IMR-90 (cell line): Measurements from ENCODE around the gene PPP1R14C. TPM values are rescaled to one million over a fixed set of nuclear protein-coding genes. Genes with fewer than 3 reads are reported as not detected.

Source experiments
- ATAC-seq: fragments of 200-7000 bp; cut with Tn5 transposase; 2 replicates; pipeline ENCODE4 v1.9.1; 2020; ENCODE audit warnings: low read depth, mild to moderate bottlenecking, moderate library complexity
- BruUV-seq: library from RNA; stranded (reverse); fragments of 400-500 nt; replicated peaks from 2 replicates; lab custom pipeline; 2021; lab: Mats Ljungman, UMichigan
- CTCF ChIA-PET: fragments of 300-600 bp; formaldehyde crosslinking; extraction: SDS; loops from one replicate; lab custom pipeline; 2021; ENCODE audit warnings: antibody characterized with exemption; lab: Yijun Ruan, JAX
- POLR2A ChIA-PET: fragments of 300-600 bp; sonication (Branson Sonifier 250); formaldehyde crosslinking; loops from one replicate; lab custom pipeline; 2022; ENCODE audit warnings: antibody characterized with exemption; ENCODE audit not compliant: unreplicated experiment; lab: Charles Lee
- DNase-seq: peaks from one replicate; pipeline ENCODE4 v3.0.0; 2013
- H2AFZ ChIP-seq: replicated peaks from 2 replicates; pipeline ENCODE3; 2013; ENCODE audit warnings: low read length, mild to moderate bottlenecking; ENCODE audit not compliant: poor library complexity
- H2AK5ac ChIP-seq: 2 replicates; pipeline ENCODE4 v1.6.1; 2013; ENCODE audit warnings: low read depth, low read length, inconsistent platforms
- H2AK9ac ChIP-seq: replicated peaks from 2 replicates; pipeline ENCODE3; 2013; ENCODE audit warnings: mild to moderate bottlenecking, low read depth, low read length, moderate library complexity; ENCODE audit not compliant: poor library complexity
- H2BK120ac ChIP-seq: 2 replicates; pipeline ENCODE4 v1.6.1; 2013; ENCODE audit warnings: low read depth, low read length, inconsistent platforms
- H2BK15ac ChIP-seq: 3 replicates; pipeline ENCODE4 v1.6.1; 2013; ENCODE audit warnings: low read depth, low read length, inconsistent platforms
- H2BK20ac ChIP-seq: 2 replicates; pipeline ENCODE4 v1.6.1; 2013; ENCODE audit warnings: low read depth, mild to moderate bottlenecking, inconsistent platforms, low read length, moderate library complexity
- H2BK5ac ChIP-seq: 2 replicates; pipeline ENCODE4 v1.6.1; 2013; ENCODE audit warnings: mild to moderate bottlenecking, low read depth, low read length, inconsistent platforms; ENCODE audit not compliant: poor library complexity, severe bottlenecking
- H3K14ac ChIP-seq: replicated peaks from 2 replicates; pipeline ENCODE4 v1.6.1; 2013; ENCODE audit warnings: low read depth, low read length, inconsistent platforms
- H3K18ac ChIP-seq: 2 replicates; pipeline ENCODE4 v1.6.1; 2013; ENCODE audit warnings: low read depth, low read length, control low read depth
- H3K23ac ChIP-seq: 2 replicates; pipeline ENCODE4 v1.6.1; 2013; ENCODE audit warnings: low read depth, low read length, inconsistent platforms
- H3K27ac ChIP-seq: 2 replicates; pipeline ENCODE4 v1.5.1; 2013; ENCODE audit warnings: mild to moderate bottlenecking, control low read depth, low read length; ENCODE audit not compliant: insufficient read depth
- H3K27me3 ChIP-seq: 2 replicates; pipeline ENCODE4 v1.6.1; 2013; ENCODE audit warnings: low read length; ENCODE audit not compliant: control insufficient read depth, insufficient read depth
- H3K36me3 ChIP-seq: 2 replicates; pipeline ENCODE4 v1.6.1; 2013; ENCODE audit warnings: low read length, mixed read lengths; ENCODE audit not compliant: control insufficient read depth, insufficient read depth
- H3K4ac ChIP-seq: 2 replicates; pipeline ENCODE4 v1.6.1; 2013; ENCODE audit warnings: low read depth, low read length, inconsistent platforms
- H3K4me1 ChIP-seq: 2 replicates; pipeline ENCODE4 v1.6.1; 2013; ENCODE audit warnings: low read length, mixed read lengths; ENCODE audit not compliant: control insufficient read depth, insufficient read depth
- H3K4me2 ChIP-seq: 2 replicates; pipeline ENCODE4 v1.6.1; 2013; ENCODE audit warnings: low read depth, mild to moderate bottlenecking, control low read depth, low read length, moderate library complexity
- H3K4me3 ChIP-seq: 2 replicates; pipeline ENCODE4 v1.5.1; 2013; ENCODE audit warnings: low read depth, mild to moderate bottlenecking, control low read depth, low read length, moderate library complexity; ENCODE audit not compliant: insufficient read depth
- H3K56ac ChIP-seq: 2 replicates; pipeline ENCODE4 v1.6.1; 2013; ENCODE audit warnings: low read length, inconsistent platforms; ENCODE audit not compliant: insufficient read depth; ENCODE audit errors: extremely low read depth
- H3K79me1 ChIP-seq, 2 experiments: 2 replicates each; pipeline ENCODE4 v1.6.1; 2013; ENCODE audit warnings: low read length in 2 of 2, inconsistent platforms in 1 of 2, low read depth in 1 of 2
- H3K9ac ChIP-seq: 2 replicates; pipeline ENCODE4 v1.6.1; 2013; ENCODE audit warnings: low read depth, low read length, control low read depth
- H3K9me1 ChIP-seq: 2 replicates; pipeline ENCODE4 v1.6.1; 2013; ENCODE audit warnings: low read length, inconsistent platforms; ENCODE audit not compliant: insufficient read depth
- H3K9me3 ChIP-seq: 2 replicates; pipeline ENCODE4 v1.6.1; 2013; ENCODE audit warnings: low read length; ENCODE audit not compliant: control insufficient read depth, insufficient read depth
- H4K20me1 ChIP-seq: 2 replicates; pipeline ENCODE4 v1.6.1; 2013; ENCODE audit warnings: low read length, inconsistent platforms; ENCODE audit not compliant: insufficient read depth
- H4K5ac ChIP-seq: 2 replicates; pipeline ENCODE4 v1.6.1; 2013; ENCODE audit warnings: mild to moderate bottlenecking, low read depth, low read length, control low read depth
- H4K8ac ChIP-seq, 2 experiments: 2 replicates each; pipeline ENCODE4 v1.6.1; 2013; ENCODE audit warnings: low read depth in 2 of 2, low read length in 2 of 2, control low read depth in 1 of 2, inconsistent platforms in 1 of 2
- H4K91ac ChIP-seq: 2 replicates; pipeline ENCODE4 v1.6.1; 2013; ENCODE audit warnings: low read depth, low read length, inconsistent platforms; ENCODE audit not compliant: insufficient read depth
- CEBPB ChIP-seq: IDR thresholded peaks from 2 replicates; pipeline ENCODE4 v1.6.1; 2012; ENCODE audit warnings: low read depth, low read length, improper control_type of control experiment
- CHD1 ChIP-seq: IDR thresholded peaks from 2 replicates; pipeline ENCODE4 v1.6.1; 2012; ENCODE audit warnings: low read depth, low read length, improper control_type of control experiment
- RAD21 ChIP-seq: IDR thresholded peaks from 2 replicates; pipeline ENCODE4 v1.6.1; 2012; ENCODE audit warnings: low read length, improper control_type of control experiment
- WGBS, 2 experiments: methylation state at CpG; one replicate each; pipeline versions ENCODE4 v1.1.5 to v1.1.7; 2013; ENCODE audit warnings: missing lambda C conversion rate in 2 of 2; ENCODE audit not compliant: insufficient read length in 1 of 2; ENCODE audit errors: extremely low coverage in 2 of 2; 5-methylcytosine and 5-hydroxymethylcytosine counted together
- dilution Hi-C: fragments of 300-500 bp; cut with HindIII; formaldehyde crosslinking; loops from one replicate; pipeline ENCODE4 v1.14.3; 2018; ENCODE audit warnings: low sequenced_read_pairs; ENCODE audit not compliant: unreplicated experiment
- in situ Hi-C: fragments of 300-500 bp; cut with MboI; formaldehyde crosslinking; loops from 3 replicates; pipeline ENCODE4 v1.14.3; 2019; ENCODE audit warnings: low sequenced_read_pairs, inconsistent platforms, mixed read lengths
- intact Hi-C: fragments of 100-400 bp; cut with micrococcal nuclease; formaldehyde crosslinking; loops from 2 replicates; pipeline ENCODE4 v1.10.0; 2022
- polyA plus RNA-seq, 3 experiments: library from polyadenylated mRNA; depleted of rRNA; stranded (reverse); fragments of >200 nt; gene quantifications; 2 replicates each; pipeline ENCODE4 v1.2.3, GENCODE V29; 2012; ENCODE audit warnings: low replicate concordance in 1 of 3
- total RNA-seq: library from RNA; depleted of rRNA; stranded (reverse); fragments of >200 nt; gene quantifications from 2 replicates; pipeline ENCODE4 v1.2.3, GENCODE V29; 2012

PPP1R14C gene
- total and polyA plus RNA-seq, 2 of the 4 experiments (the other 2 are of a cell fraction): not detected

DNA sequence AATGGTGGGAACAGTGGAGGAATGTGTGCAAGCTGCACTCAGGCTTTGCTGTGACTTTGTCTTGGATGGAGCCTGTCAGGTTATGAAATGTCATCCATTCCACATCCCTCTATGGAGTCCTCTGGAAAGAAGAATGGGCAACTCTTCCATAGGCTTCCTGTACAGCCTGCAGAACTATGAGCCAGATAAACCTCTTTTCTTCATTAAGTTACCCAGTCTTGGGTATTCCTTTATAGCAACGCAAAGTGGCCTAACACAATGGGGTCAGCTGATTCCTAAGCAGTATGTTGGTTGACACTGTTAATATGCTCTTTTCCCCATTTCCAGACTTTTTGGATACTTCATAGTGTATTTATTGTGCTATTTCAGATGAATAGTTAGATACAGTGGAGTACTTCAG lies 150.2 kb downstream of the PPP1R14C start:
- no peaks in the 10 kb centered on the region for H3K36me3 ChIP-seq
- H3K27me3 ChIP-seq: peaks cover 3% of the 10 kb centered on the region; the same call in 1 of the 2 replicates
- no peak overlapping the region for H3K4me2 ChIP-seq
- H3K9ac ChIP-seq: no peak overlapping the region
- H3K9me1 ChIP-seq: no peaks in the 10 kb centered on the region
- H3K23ac ChIP-seq: no peak overlapping the region
- no peak overlapping the region for H3K56ac ChIP-seq
- TF ChIP-seq CHD1 (no peak), RAD21 (no peak), CEBPB (no peak)
- H4K91ac ChIP-seq: no peak overlapping the region
- H3K4ac ChIP-seq: no peak overlapping the region
- no TSS peak for BruUV-seq
- no peaks in the 10 kb centered on the region for H4K20me1 ChIP-seq
- dilution Hi-C loops (no loop called here), in situ Hi-C loops (no loop called here), intact Hi-C loops (no loop called here)
- no peak for ATAC-seq
- WGBS, 2 experiments: no CpG with 5 or more reads among the region's 1 CpG
- no peak overlapping the region for H2AK5ac ChIP-seq
- H2BK5ac ChIP-seq: no peak overlapping the region
- no peak overlapping the region for H2BK20ac ChIP-seq
- H3K9me3 ChIP-seq: peaks cover 9% of the 10 kb centered on the region
- DNase-seq: no peak
- no peak overlapping the region for H4K5ac ChIP-seq
- ChIA-PET POLR2A (no interaction called here), CTCF (no interaction called here)
- no peak overlapping the region for H3K18ac ChIP-seq
- H2BK15ac ChIP-seq: no peak overlapping the region
- no peak overlapping the region for H4K8ac ChIP-seq
- H3K4me3 ChIP-seq: no peak overlapping the region
- no peak overlapping the region for H3K14ac ChIP-seq
- no peaks in the 10 kb centered on the region for H3K4me1 ChIP-seq
- H3K27ac ChIP-seq: no peak overlapping the region
- no peak overlapping the region for H2BK120ac ChIP-seq
- H3K79me1 ChIP-seq: no peaks in the 10 kb centered on the region
- H2AK9ac ChIP-seq: no peak overlapping the region
- H2AFZ ChIP-seq: no peak overlapping the region
